Tibial artery (tissue), 4 donors: ENCODE measurements around the gene PRH1.

Experiments used
- DNase-seq, 2 donors: peaks; one replicate each; pipeline ENCODE4 v3.0.0-alpha.2; 2019
- H3K27ac ChIP-seq, 2 donors: fragments of 200-600 bp; sonication (generic) in 1 of 2; 1 replicate in 1 of 2; 2 replicates in 1 of 2; pipeline ENCODE4 v1.5.1; 2018 to 2019; ENCODE audit warnings: mild to moderate bottlenecking in 1 of 2
- H3K27me3 ChIP-seq, 2 donors: fragments of 200-600 bp; sonication (generic) in 1 of 2; one replicate each; pipeline versions ENCODE4 v1.5.1 to v1.6.0; 2016 to 2019
- H3K36me3 ChIP-seq, 3 donors: fragments of 200-600 bp; sonication (generic) in 2 of 3; one replicate each; pipeline ENCODE4 v1.5.1; 2016 to 2019; ENCODE audit warnings: mild to moderate bottlenecking in 2 of 3
- H3K4me1 ChIP-seq, 4 donors: fragments of 200-600 bp; sonication (generic) in 2 of 4; 1 replicate in 3 of 4; 2 replicates in 1 of 4; pipeline ENCODE4 v1.5.1; 2016 to 2019
- H3K4me3 ChIP-seq, 2 donors: fragments of 200-600 bp; sonication (generic) in 1 of 2; 1 replicate in 1 of 2; 2 replicates in 1 of 2; pipeline ENCODE4 v1.5.1; 2018 to 2019; ENCODE audit warnings: mild to moderate bottlenecking in 2 of 2
- H3K9me3 ChIP-seq, 3 donors: fragments of 200-600 bp; sonication (generic) in 1 of 3; one replicate each; pipeline ENCODE4 v1.5.1; 2016 to 2019
- CTCF ChIP-seq, 2 experiments: fragments of 200-600 bp in 1 of 2; fragments of 450-650 bp in 1 of 2; IDR thresholded peaks; one replicate each; pipeline ENCODE4 v1.5.1; 2017 to 2019; ENCODE audit warnings: antibody characterized with exemption in 2 of 2, mild to moderate bottlenecking in 1 of 2, moderate library complexity in 1 of 2
- intact Hi-C: fragments of 100-400 bp; cut with DNase I; formaldehyde crosslinking; loops from one replicate; pipeline ENCODE4 v1.15.0; 2023; ENCODE audit warnings: low total_unique reads

The PRH1 gene

GRCh38 chr12:10891937-10892336 is 7.9 kb upstream of the PRH1 start:
- intact Hi-C loops, result no loop called here
- TF ChIP-seq CTCF (IDR thresholded peaks at IDR 0.05), result no peak
- H3K4me1 ChIP-seq, result no peaks in the 10 kb centered on the region
- no peaks in the 10 kb centered on the region for H3K36me3 ChIP-seq
- no peaks in the 10 kb centered on the region for H3K27me3 ChIP-seq
- no peak for DNase-seq
- H3K4me3 ChIP-seq, result no peak overlapping the region
- no peaks in the 10 kb centered on the region for H3K9me3 ChIP-seq
- H3K27ac ChIP-seq, result no peak overlapping the region

DNA sequence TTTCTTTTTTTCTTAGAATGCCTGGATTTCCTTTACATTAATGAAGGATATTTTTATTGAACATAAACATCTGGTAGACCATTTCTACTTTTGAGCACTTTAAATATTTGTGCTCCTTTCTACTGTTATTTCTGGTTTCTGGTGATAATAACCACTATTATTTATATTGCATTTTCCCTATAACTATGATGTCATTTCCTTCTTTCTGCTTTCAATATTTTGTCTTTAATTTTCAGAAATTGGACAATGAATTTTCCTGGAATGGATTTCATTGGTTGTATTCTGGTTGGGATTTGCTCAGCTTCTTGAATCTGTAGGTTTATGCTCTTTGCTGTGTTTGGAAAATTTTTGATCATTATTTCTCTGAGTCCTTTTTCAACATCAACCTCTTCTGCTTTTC is 5.2 kb upstream of the PRH1 start:
- H3K9me3 ChIP-seq, result no peaks in the 10 kb centered on the region

GRCh38 chr12:10873378-10873777 is 10.7 kb downstream of the PRH1 start:
- intact Hi-C loops, result no loop called here
- Histone ChIP-seq H3K36me3 (peaks cover 13 to 21% (median 17%) of the 10 kb centered on the region in 3 donors), H3K4me1 (no peaks in the 10 kb centered on the region), H3K9me3 (peaks cover 0 to 3% (median 0%) of the 10 kb centered on the region in 3 donors), H3K27ac (no peak overlapping the region), H3K27me3 (no peaks in the 10 kb centered on the region), H3K4me3 (no peak overlapping the region)
- DNase-seq, result no peak
- no peak for TF ChIP-seq CTCF (IDR thresholded peaks at IDR 0.05)

More for the DNA sequence above, 5.2 kb upstream of the PRH1 start:
- H3K4me1 ChIP-seq, result no peaks in the 10 kb centered on the region
- DNase-seq, result no peak
- no peak overlapping the region for H3K27ac ChIP-seq
- no peaks in the 10 kb centered on the region for H3K27me3 ChIP-seq
- intact Hi-C loops, result no loop called here
- H3K36me3 ChIP-seq, result no peaks in the 10 kb centered on the region
- TF ChIP-seq CTCF (IDR thresholded peaks at IDR 0.05), result no peak
- H3K4me3 ChIP-seq, result no peak overlapping the region

- no peaks in the 10 kb centered on the region for H3K4me1 ChIP-seq
- intact Hi-C loops, result no loop called here
- no peak for DNase-seq
- no peaks in the 10 kb centered on the region for H3K27me3 ChIP-seq
- H3K4me3 ChIP-seq, result no peak overlapping the region
- H3K27ac ChIP-seq, result no peak overlapping the region
- peaks cover 0 to under 1% (median 0%) of the 10 kb centered on the region in 3 donors for H3K36me3 ChIP-seq
- peaks cover 0 to 1% (median 0%) of the 10 kb centered on the region in 3 donors for H3K9me3 ChIP-seq
- no peak for TF ChIP-seq CTCF (IDR thresholded peaks at IDR 0.05)
Observed at GRCh38 chr12:10867381-10867780, 16.7 kb downstream of the PRH1 start.

- TF ChIP-seq CTCF (IDR thresholded peaks at IDR 0.05), result no peak
- Histone ChIP-seq H3K4me3 (no peak overlapping the region), H3K36me3 (peaks cover 4 to 9% (median 7%) of the 10 kb centered on the region in 3 donors), H3K9me3 (peaks cover 0 to 14% (median 5%) of the 10 kb centered on the region in 3 donors), H3K27me3 (no peaks in the 10 kb centered on the region), H3K27ac (no peak overlapping the region), H3K4me1 (no peaks in the 10 kb centered on the region)
- DNase-seq, result no peak
- intact Hi-C loops, result no loop called here
Observed at GRCh38 chr12:10863512-10864218, 20.4 kb downstream of the PRH1 start.
